SK-N-SH treated with all-trans-retinoic acid at 6 μM for 48 hours (cell line): ENCODE results near the gene ARHGEF1.

Experiments
- ATAC-seq: fragments of 200-7000 bp; cut with Tn5 transposase; 3 replicates; pipeline ENCODE4 v1.9.1; 2020; ENCODE audit warnings: mild to moderate bottlenecking, moderate library complexity
- ARNTL ChIP-seq: fragments of 450-650 bp; formaldehyde crosslinking; IDR thresholded peaks from 2 replicates; pipeline ENCODE4 v1.5.0; 2020; ENCODE audit warnings: low read depth, mild to moderate bottlenecking, moderate library complexity, borderline replicate concordance
- BACH2 ChIP-seq: fragments of 250-450 bp; sonication (Bioruptor Pico); IDR thresholded peaks from 2 replicates; pipeline ENCODE4 v1.9.0; 2021; ENCODE audit warnings: mild to moderate bottlenecking, borderline replicate concordance
- CSDC2 ChIP-seq: fragments of 250-450 bp; sonication (Bioruptor Pico); IDR thresholded peaks from 2 replicates; pipeline ENCODE4 v1.5.0; 2020; ENCODE audit warnings: mild to moderate bottlenecking, moderate library complexity
- CSRNP3 ChIP-seq: fragments of 250-450 bp; sonication (Bioruptor Pico); IDR thresholded peaks from 2 replicates; pipeline ENCODE4 v1.5.1; 2021; ENCODE audit warnings: mild to moderate bottlenecking, moderate library complexity
- GLIS3 ChIP-seq: fragments of 250-450 bp; sonication (Bioruptor Pico); IDR thresholded peaks from 2 replicates; pipeline ENCODE4 v1.5.0; 2020; ENCODE audit warnings: mild to moderate bottlenecking, moderate library complexity
- ISL1 ChIP-seq: fragments of 250-450 bp; sonication (Bioruptor Pico); IDR thresholded peaks from 2 replicates; pipeline ENCODE4 v2.1.2; 2022; ENCODE audit warnings: mild to moderate bottlenecking, moderate library complexity
- OSR1 ChIP-seq: fragments of 250-450 bp; sonication (Bioruptor Pico); IDR thresholded peaks from 2 replicates; pipeline ENCODE4 v1.8.0; 2022; ENCODE audit warnings: moderate library complexity, mild to moderate bottlenecking, inconsistent platforms
- POU6F1 ChIP-seq: fragments of 250-450 bp; sonication (Bioruptor Pico); IDR thresholded peaks from 2 replicates; pipeline ENCODE4 v1.8.0; 2021; ENCODE audit warnings: low read depth, mild to moderate bottlenecking, moderate library complexity, borderline replicate concordance
- PPARA ChIP-seq: fragments of 250-450 bp; sonication (Bioruptor Pico); IDR thresholded peaks from 2 replicates; pipeline ENCODE4 v1.5.0; 2020; ENCODE audit warnings: mild to moderate bottlenecking, borderline replicate concordance
- RARB ChIP-seq: fragments of 250-450 bp; sonication (Bioruptor Pico); IDR thresholded peaks from 2 replicates; pipeline ENCODE4 v1.8.0; 2021; ENCODE audit warnings: mild to moderate bottlenecking, moderate library complexity
- SNAI2 ChIP-seq: fragments of 250-450 bp; sonication (Bioruptor Pico); IDR thresholded peaks from 2 replicates; pipeline ENCODE4 v1.5.0; 2020; ENCODE audit warnings: mild to moderate bottlenecking, moderate library complexity
- TCF4 ChIP-seq: fragments of 250-450 bp; sonication (Bioruptor Pico); IDR thresholded peaks from 2 replicates; pipeline ENCODE4 v1.8.0; 2021; ENCODE audit warnings: mild to moderate bottlenecking, moderate library complexity, borderline replicate concordance
- TOX ChIP-seq: fragments of 250-450 bp; sonication (Bioruptor Pico); IDR thresholded peaks from 2 replicates; pipeline ENCODE4 v1.8.0; 2021; ENCODE audit warnings: mild to moderate bottlenecking, moderate library complexity, borderline replicate concordance
- TSHZ2 ChIP-seq: fragments of 250-450 bp; sonication (Bioruptor Pico); IDR thresholded peaks from 2 replicates; pipeline ENCODE4 v1.5.0; 2020; ENCODE audit warnings: mild to moderate bottlenecking, moderate library complexity
- ZC3H10 ChIP-seq: fragments of 250-450 bp; sonication (Bioruptor Pico); IDR thresholded peaks from 2 replicates; pipeline ENCODE4 v1.5.1; 2021; ENCODE audit warnings: mild to moderate bottlenecking, moderate library complexity
- ZFP30 ChIP-seq: fragments of 450-650 bp; formaldehyde crosslinking; IDR thresholded peaks from 2 replicates; pipeline ENCODE4 v1.5.0; 2022; ENCODE audit warnings: mild to moderate bottlenecking, moderate library complexity
- ZNF8 ChIP-seq: fragments of 450-650 bp; formaldehyde crosslinking; IDR thresholded peaks from 2 replicates; pipeline ENCODE4 v1.5.0; 2020; ENCODE audit warnings: mild to moderate bottlenecking, moderate library complexity

The ARHGEF1 gene

DNA sequence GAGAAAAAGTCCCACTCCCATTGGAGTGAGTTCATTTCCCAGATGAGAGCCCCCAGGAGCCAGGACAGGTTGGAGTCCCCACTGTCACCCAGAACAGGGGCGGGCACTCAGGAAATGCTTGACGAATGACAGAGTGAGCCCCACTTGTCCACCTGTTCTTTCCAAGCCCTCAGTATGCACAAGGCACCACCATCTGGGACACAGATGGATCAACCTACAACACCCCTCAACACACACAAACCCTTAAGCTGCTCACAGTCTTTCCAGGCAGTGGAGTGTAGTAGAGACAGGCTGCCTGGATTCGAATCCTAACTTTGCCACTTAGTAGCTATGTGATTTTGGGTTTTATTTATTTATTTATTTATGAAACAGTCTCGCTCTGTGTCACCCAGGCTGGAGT is 8.0 kb downstream of the ARHGEF1 start (continued):
- TF ChIP-seq CSRNP3 (CRISPR knock-in tag) (no peak), BACH2 (CRISPR knock-in tag) (no peak), GLIS3 (CRISPR knock-in tag) (no peak), ZNF8 (CRISPR knock-in tag) (no peak)

DNA sequence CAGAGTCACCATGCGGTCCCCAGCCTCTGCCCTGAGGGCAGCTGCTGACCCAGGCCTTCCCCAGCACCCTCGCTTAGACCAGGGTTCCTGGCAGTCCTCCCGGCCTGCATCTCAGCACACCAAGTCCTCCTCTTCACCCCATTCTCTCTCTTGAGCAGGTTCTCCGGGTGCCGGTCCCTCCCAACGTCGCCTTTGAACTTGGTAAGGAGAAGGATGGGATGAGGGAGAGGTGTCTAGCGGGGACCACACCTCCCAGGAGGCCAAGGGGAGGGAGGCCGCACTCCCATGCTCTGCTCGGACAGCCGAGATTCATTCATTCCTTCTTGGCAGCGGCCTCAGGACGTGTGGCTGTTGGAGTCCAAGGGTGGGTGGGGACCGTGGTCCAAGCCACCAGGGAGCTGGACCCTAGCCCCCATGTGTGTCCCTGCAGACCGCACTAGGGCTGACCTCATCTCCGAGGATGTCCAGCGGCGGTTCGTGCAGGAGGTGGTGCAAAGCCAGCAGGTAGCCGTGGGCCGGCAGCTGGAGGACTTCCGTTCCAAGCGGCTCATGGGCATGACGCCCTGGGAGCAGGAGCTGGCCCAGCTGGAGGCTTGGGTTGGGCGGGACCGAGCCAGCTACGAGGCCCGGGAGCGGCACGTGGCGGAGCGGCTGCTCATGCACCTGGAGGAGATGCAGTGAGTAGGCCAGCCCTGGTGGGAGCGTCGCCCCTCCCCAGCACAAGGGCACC is 9.4 kb downstream of the ARHGEF1 start:
- TF ChIP-seq OSR1 (CRISPR knock-in tag) (no peak), POU6F1 (CRISPR knock-in tag) (no peak), SNAI2 (CRISPR knock-in tag) (no peak), TSHZ2 (CRISPR knock-in tag) (no peak), RARB (CRISPR knock-in tag) (no peak), CSRNP3 (CRISPR knock-in tag) (no peak), CSDC2 (CRISPR knock-in tag) (no peak), ZC3H10 (CRISPR knock-in tag) (no peak), PPARA (no peak)

DNA sequence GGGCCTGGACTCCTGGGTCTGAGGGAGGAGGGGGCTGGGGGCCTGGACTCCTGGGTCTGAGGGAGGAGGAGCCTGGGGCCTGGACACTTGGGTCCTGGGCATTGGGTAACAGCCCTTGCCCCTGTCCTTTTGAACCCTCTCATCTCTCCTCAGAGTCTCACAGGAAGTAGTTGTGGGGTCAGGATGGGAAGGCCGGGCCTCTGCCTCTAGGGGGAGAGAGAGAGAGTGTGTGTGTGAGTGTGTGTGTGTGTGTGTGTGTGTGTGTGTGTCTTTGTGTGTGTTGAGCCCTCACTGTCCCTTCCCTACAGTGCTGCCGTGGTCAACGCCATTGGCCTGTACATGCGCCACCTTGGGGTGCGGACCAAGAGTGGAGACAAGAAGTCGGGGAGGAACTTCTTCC is 10.9 kb downstream of the ARHGEF1 start:
- TF ChIP-seq ZC3H10 (CRISPR knock-in tag): no peak
- TF ChIP-seq TCF4 (CRISPR knock-in tag): no peak
- no peak for TF ChIP-seq ZNF8 (CRISPR knock-in tag)
- TF ChIP-seq ZFP30: no peak
- TF ChIP-seq CSRNP3 (CRISPR knock-in tag): no peak
- TF ChIP-seq ARNTL: no peak
- no peak for TF ChIP-seq SNAI2 (CRISPR knock-in tag)
- TF ChIP-seq OSR1 (CRISPR knock-in tag): no peak
- no peak for TF ChIP-seq POU6F1 (CRISPR knock-in tag)
- TF ChIP-seq PPARA: no peak
- TF ChIP-seq TSHZ2 (CRISPR knock-in tag): no peak
- no peak for TF ChIP-seq TOX (CRISPR knock-in tag)
- no peak for TF ChIP-seq ISL1 (CRISPR knock-in tag)
- TF ChIP-seq CSDC2 (CRISPR knock-in tag): no peak
- ATAC-seq: peak; percentile 19; the same call in 1 of the 3 replicates

More for the DNA sequence above, 9.4 kb downstream of the ARHGEF1 start:
- ATAC-seq: no peak
